SJCRH30 (cell line): ENCODE data around the gene STK32C. TPM values are rescaled to one million over a fixed set of nuclear protein-coding genes. Genes with fewer than 3 reads are reported as not detected.
A peak's percentile ranks its signal among the peaks of the same experiment; 100 is the strongest.

Source experiments
- DNase-seq, 2 experiments: peaks; one replicate each; pipeline ENCODE4 v3.0.0-alpha.2; 2015 to 2020
- H3K27ac ChIP-seq: fragments of 250-450 bp; sonication (Bioruptor Pico); 2 replicates; pipeline ENCODE4 v1.5.1; 2020; ENCODE audit warnings: mild to moderate bottlenecking, moderate library complexity
- H3K27me3 ChIP-seq: fragments of 250-450 bp; sonication (Bioruptor Pico); 2 replicates; pipeline ENCODE4 v1.5.1; 2020; ENCODE audit warnings: mild to moderate bottlenecking, moderate library complexity
- H3K36me3 ChIP-seq: fragments of 250-450 bp; sonication (Bioruptor Pico); 2 replicates; pipeline ENCODE4 v1.5.1; 2020; ENCODE audit warnings: mild to moderate bottlenecking, moderate library complexity
- H3K4me1 ChIP-seq: fragments of 250-450 bp; sonication (Bioruptor Pico); 2 replicates; pipeline ENCODE4 v1.5.1; 2020; ENCODE audit warnings: mild to moderate bottlenecking, moderate library complexity
- H3K4me3 ChIP-seq: fragments of 250-450 bp; sonication (Bioruptor Pico); 2 replicates; pipeline ENCODE4 v1.5.1; 2020; ENCODE audit warnings: mild to moderate bottlenecking, moderate library complexity
- H3K9me3 ChIP-seq: fragments of 250-450 bp; sonication (Bioruptor Pico); replicated peaks from 2 replicates; pipeline ENCODE4 v1.5.1; 2020; ENCODE audit warnings: mild to moderate bottlenecking, moderate library complexity
- total RNA-seq: library from RNA; depleted of rRNA; stranded (reverse); fragments of >200 nt; shearing (Covaris generic); gene quantifications from 2 replicates; pipeline ENCODE4 v1.2.3, GENCODE V29; 2014

Gene STK32C
- total RNA-seq, 1 experiment from 2014 or later, result 4.2 TPM

DNA sequence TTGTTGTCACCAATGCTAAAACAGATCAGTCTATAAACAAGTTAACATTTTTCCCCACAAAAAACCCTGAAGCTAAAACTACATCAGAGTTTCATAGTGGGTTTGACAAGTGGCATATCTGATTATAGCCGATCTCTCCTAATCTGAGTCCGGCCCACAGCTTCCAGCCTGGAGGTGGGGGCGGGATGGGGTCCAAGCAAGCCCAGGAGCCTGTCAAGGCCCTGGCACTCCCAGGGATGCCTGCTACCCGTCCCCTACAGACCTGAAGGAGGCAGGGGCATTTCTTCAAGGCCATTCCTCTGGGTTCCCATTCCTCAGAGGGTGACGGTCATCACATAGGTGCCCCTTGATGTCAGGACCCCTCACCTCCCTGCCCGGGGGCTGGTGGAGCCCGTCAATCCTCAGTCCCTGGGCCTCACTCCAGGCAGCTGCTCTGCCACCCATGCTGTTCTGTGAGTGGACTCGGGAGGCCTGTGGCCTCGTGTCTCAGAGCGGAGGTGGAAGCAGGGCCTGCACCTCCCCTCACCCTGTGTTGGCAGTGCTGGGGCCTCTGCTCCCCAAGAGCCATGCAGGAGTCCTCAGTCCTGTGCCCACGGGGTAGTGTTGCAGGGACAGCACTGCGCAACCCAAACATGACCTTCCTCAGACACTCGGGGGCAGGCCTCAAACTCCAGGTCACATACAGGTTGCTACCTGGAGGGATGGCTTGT is 112.2 kb downstream of the STK32C start:
- H3K36me3 ChIP-seq, result no peaks in the 10 kb centered on the region
- no peaks in the 10 kb centered on the region for H3K4me1 ChIP-seq
- DNase-seq, result no peak
- H3K27ac ChIP-seq, result no peak overlapping the region
- no peaks in the 10 kb centered on the region for H3K27me3 ChIP-seq
- no peak overlapping the region for H3K4me3 ChIP-seq
- H3K9me3 ChIP-seq, result no peaks in the 10 kb centered on the region

DNA sequence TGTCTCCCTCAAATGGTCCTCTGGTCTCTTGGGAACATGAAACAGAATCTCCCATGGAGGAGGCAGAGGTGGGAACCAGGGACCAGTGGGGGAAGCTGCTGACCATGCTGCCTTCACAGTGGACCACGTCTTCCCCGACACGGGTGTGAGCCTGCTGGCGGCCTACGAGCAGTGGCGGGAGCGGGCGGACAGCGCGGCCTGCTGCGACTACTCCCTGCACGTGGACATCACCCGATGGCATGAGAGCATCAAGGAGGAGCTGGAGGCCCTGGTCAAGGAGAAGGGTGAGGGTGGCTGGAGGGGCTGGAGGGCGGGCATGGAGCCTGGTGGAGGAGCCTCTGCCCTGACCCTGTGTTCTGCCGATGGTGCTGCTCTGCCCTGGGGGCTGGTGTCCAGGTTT is 113.0 kb downstream of the STK32C start:
- Histone ChIP-seq H3K4me3 (no peak overlapping the region), H3K27ac (no peak overlapping the region), H3K4me1 (no peaks in the 10 kb centered on the region), H3K27me3 (no peaks in the 10 kb centered on the region), H3K9me3 (no peaks in the 10 kb centered on the region), H3K36me3 (no peaks in the 10 kb centered on the region)
- DNase-seq, result no peak

- no peaks in the 10 kb centered on the region for H3K9me3 ChIP-seq
- H3K27ac ChIP-seq, result no peak overlapping the region
- H3K36me3 ChIP-seq, result no peaks in the 10 kb centered on the region
- no peak overlapping the region for H3K4me3 ChIP-seq
- H3K27me3 ChIP-seq, result no peaks in the 10 kb centered on the region
- H3K4me1 ChIP-seq, result no peaks in the 10 kb centered on the region
- DNase-seq, result peak in 1 of 2 experiments; percentile 28
These were observed 113.7 kb downstream of the STK32C start for GRCh38 chr10:132193907-132194552.

- Histone ChIP-seq H3K27me3 (no peaks in the 10 kb centered on the region), H3K4me1 (no peaks in the 10 kb centered on the region), H3K27ac (no peak overlapping the region), H3K4me3 (no peak overlapping the region), H3K36me3 (no peaks in the 10 kb centered on the region), H3K9me3 (no peaks in the 10 kb centered on the region)
- peak in 1 of 2 experiments; percentile 5 for DNase-seq
These were observed 114.6 kb downstream of the STK32C start for GRCh38 chr10:132192991-132193665.

DNA sequence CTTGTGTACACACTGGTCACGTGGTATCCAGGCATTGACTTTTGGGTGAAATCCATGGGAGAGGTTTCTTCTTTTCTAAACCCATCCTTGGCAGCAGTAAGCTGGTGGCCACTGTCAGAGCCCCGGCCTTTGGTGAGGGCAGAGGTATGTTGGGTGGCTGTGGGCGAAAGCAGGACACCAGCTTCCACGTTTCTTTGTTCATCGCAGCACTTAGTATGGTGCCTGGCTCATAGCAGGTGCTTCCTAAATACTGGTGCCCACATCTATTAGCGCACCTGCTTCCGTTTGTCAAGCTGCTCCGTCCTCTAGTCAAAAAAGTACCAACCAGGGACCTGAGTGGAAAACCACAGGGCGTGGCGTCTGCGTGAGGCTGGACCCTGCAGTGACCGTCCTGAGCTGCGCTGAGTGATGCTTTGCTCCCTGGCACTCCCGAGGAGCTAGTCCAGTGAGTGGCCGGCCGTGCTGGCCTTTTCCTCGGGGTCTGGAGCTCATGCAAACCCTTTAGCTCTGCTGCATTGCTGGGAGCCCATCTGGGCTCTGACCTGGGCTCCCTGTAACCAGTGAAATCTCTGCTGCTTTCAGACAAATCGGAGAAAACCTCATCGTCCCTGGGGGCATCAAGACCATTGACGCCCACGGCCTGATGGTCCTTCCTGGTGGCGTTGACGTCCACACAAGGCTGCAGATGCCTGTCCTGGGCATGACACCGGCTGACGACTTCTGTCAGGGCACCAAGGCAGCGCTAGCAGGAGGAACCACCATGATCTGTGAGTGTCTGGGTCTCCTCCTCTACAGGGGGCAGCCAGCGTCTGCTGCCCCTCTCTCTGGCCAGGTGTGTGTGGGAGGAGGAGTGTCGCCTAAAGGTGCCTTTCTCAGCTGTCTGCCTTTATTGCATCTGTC is 115.4 kb downstream of the STK32C start:
- Histone ChIP-seq H3K4me3 (no peak overlapping the region), H3K4me1 (no peaks in the 10 kb centered on the region), H3K27me3 (no peaks in the 10 kb centered on the region), H3K36me3 (no peaks in the 10 kb centered on the region), H3K27ac (no peak overlapping the region), H3K9me3 (no peaks in the 10 kb centered on the region)
- no peak for DNase-seq

GRCh38 chr10:132189810-132190422 is 117.8 kb downstream of the STK32C start:
- no peak for DNase-seq
- H3K27me3 ChIP-seq, result no peaks in the 10 kb centered on the region
- H3K4me1 ChIP-seq, result no peaks in the 10 kb centered on the region
- H3K4me3 ChIP-seq, result no peak overlapping the region
- H3K9me3 ChIP-seq, result no peaks in the 10 kb centered on the region
- H3K27ac ChIP-seq, result no peak overlapping the region
- H3K36me3 ChIP-seq, result no peaks in the 10 kb centered on the region

DNA sequence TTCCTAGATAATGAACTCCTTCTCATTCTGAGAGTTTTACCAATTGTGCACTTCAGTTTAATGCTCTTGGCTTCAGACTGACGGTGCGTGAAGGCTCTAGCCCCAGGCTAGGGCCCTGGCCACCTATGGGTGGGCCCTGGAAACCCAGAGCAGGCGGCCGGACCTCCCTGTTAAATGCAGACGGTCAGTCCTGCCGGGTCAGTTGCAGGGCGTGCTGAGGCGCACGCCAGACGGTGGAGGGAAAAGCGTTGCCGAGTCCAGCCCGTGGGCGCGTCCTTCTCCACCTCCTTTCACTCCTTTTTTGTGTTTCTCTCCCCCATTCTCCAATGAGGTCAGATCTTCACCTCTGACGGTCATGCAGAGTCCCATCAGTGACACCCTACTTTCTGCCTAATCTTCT is 118.7 kb downstream of the STK32C start:
- H3K36me3 ChIP-seq, result no peaks in the 10 kb centered on the region
- DNase-seq, result no peak
- no peak overlapping the region for H3K27ac ChIP-seq
- H3K27me3 ChIP-seq, result no peaks in the 10 kb centered on the region
- no peaks in the 10 kb centered on the region for H3K9me3 ChIP-seq
- H3K4me1 ChIP-seq, result no peaks in the 10 kb centered on the region
- no peak overlapping the region for H3K4me3 ChIP-seq

DNA sequence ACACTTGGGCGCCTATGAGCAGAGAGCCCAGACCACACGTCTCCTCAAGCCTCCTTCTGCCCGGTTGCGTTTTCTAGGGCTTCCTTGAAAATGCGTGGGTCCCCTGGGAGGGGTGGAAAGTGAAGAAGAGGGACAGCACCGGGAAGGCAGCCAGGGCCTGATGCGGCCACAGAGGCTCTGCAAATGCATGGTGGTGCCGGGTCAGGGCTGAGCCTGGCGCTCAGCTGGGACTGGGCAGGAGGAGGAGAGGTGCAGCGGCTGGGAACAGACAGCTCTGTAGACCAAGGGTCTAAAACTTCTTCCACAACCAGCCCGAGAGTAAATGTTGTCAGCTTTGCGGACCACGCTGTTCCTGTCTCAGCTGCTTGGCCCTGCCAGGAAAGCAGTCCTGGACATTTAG is 119.4 kb downstream of the STK32C start:
- no peaks in the 10 kb centered on the region for H3K27me3 ChIP-seq
- no peak for DNase-seq

GRCh38 chr10:132187430-132188138 is 120.2 kb downstream of the STK32C start:
- DNase-seq, result no peak
- H3K36me3 ChIP-seq, result no peaks in the 10 kb centered on the region
- no peaks in the 10 kb centered on the region for H3K27me3 ChIP-seq
- H3K9me3 ChIP-seq, result no peaks in the 10 kb centered on the region
- H3K4me1 ChIP-seq, result no peaks in the 10 kb centered on the region
- no peak overlapping the region for H3K4me3 ChIP-seq
- H3K27ac ChIP-seq, result no peak overlapping the region

More for the DNA sequence above, 119.4 kb downstream of the STK32C start:
- Histone ChIP-seq H3K4me1 (no peaks in the 10 kb centered on the region), H3K9me3 (no peaks in the 10 kb centered on the region), H3K27ac (no peak overlapping the region), H3K36me3 (no peaks in the 10 kb centered on the region), H3K4me3 (no peak overlapping the region)

DNA sequence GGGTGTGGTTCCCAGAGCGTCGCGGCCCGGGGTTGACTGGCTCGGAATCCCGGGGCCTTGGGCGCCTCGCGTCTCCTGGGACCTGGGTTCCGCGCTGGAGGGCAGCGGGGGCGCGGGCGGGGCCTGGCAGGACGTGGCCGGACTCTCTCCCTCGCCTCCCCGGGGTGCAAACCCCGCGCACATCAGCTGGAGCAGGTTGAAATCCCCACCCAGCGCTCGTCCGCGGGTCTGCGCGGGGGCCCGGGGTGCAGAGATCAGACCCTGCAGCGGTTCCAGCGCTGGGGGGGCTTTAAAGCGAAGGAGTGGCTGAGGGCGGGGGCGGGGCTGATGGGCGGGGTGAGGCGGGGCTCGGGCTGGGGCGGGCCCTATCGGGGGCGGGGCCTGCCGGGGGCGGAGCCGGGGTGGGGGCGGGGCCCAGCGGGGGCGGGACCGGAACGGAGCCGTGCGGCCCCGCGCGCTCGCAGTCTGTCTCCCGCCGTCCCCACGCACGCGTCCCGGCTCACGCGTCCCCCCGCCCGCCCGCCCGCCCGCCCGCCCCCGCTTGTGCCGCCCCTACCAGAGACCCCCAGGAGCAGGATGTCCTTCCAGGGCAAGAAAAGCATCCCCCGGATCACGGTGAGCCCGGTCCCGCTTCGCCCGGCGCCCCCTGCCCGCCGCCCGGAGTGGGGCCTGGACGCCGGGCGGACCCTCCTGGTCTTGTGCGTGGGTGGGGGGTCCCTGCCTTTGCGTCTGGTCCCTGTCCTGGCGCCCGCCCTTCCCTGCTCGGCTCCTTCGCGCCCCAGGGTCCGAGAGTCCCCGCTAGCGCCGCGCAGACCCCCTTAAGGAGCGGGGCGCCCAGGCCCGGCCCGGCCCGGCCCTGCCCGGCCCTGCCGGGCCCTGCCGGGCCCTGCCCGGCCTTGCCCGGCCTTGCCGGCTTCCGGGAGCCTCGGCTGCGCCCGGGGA is 121.0 kb downstream of the STK32C start, which contains the start of gene DPYSL4:
Gene DPYSL4, plus strand, starts transcription at position 461 of the 942 bp plus-strand sequence. Its CDS starts 116 bp downstream, at position 577.
- no peaks in the 10 kb centered on the region for H3K9me3 ChIP-seq
- no peaks in the 10 kb centered on the region for H3K4me1 ChIP-seq
- H3K4me3 ChIP-seq, result no peak within 1 kb of the TSS
- H3K27ac ChIP-seq, result no peak within 1 kb of the TSS
- no peaks in the 10 kb centered on the region for H3K27me3 ChIP-seq
- H3K36me3 ChIP-seq, result no peaks in the 10 kb centered on the region
- no peak for DNase-seq

DNA sequence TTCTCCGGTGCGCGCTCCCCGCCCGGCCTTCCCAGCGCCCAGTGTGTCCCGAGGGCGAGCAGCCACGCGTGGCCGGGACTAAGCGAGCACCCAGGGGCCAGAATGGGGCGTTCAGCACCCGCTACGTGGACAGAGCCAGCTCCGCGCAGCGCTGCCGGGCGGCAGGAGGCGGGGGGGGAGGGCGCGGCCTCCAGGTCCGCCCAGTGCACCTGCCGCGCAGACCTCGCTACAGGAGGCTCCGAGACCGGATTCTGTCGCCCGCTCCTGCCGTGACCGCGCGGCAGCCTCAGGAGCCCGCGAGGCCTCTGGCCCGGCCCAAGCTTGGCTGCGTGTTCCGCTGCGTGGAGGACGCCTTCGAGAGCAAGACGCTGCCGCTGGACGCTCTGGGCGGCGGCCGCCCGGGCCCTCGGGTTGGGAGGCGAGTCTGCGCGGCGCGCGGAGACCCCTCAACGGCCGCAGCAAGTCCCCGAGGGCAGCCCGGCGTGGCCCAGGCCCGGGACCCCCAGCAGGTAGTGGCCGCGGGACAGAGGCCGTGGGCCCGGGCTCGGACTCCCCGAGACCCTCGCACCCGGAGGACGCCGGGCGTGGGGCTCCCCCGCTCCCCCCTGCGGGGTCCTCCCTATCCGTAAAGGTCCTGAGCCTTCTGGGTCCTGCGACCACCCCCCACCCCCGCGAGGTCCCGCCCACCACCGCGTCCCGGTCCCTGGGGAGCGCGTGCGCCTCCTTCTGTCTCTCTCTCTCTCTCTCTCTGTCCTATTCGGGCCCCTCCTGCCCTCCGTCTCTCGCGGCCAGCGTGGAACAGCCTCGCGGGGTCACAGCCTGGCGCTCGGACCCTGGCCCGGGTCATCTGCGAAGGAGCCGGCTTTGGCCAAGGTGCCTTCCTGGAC is 121.9 kb downstream of the STK32C start:
- Histone ChIP-seq H3K4me1 (no peaks in the 10 kb centered on the region), H3K36me3 (no peaks in the 10 kb centered on the region), H3K4me3 (no peak overlapping the region), H3K27me3 (no peaks in the 10 kb centered on the region), H3K9me3 (no peaks in the 10 kb centered on the region), H3K27ac (no peak overlapping the region)
- no peak for DNase-seq
